GM19023 (cell line): ENCODE results near the gene ALG1.
A peak's percentile ranks its signal among the peaks of the same experiment; 100 is the strongest.

Experiments used
- ATAC-seq: cut with Tn5 transposase; IDR thresholded peaks from one replicate; pipeline ENCODE4 v1.9.1; 2021; ENCODE audit warnings: mild to moderate bottlenecking, moderate library complexity; ENCODE audit not compliant: unreplicated experiment

Gene ALG1, protein sequence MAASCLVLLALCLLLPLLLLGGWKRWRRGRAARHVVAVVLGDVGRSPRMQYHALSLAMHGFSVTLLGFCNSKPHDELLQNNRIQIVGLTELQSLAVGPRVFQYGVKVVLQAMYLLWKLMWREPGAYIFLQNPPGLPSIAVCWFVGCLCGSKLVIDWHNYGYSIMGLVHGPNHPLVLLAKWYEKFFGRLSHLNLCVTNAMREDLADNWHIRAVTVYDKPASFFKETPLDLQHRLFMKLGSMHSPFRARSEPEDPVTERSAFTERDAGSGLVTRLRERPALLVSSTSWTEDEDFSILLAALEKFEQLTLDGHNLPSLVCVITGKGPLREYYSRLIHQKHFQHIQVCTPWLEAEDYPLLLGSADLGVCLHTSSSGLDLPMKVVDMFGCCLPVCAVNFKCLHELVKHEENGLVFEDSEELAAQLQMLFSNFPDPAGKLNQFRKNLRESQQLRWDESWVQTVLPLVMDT

DNA sequence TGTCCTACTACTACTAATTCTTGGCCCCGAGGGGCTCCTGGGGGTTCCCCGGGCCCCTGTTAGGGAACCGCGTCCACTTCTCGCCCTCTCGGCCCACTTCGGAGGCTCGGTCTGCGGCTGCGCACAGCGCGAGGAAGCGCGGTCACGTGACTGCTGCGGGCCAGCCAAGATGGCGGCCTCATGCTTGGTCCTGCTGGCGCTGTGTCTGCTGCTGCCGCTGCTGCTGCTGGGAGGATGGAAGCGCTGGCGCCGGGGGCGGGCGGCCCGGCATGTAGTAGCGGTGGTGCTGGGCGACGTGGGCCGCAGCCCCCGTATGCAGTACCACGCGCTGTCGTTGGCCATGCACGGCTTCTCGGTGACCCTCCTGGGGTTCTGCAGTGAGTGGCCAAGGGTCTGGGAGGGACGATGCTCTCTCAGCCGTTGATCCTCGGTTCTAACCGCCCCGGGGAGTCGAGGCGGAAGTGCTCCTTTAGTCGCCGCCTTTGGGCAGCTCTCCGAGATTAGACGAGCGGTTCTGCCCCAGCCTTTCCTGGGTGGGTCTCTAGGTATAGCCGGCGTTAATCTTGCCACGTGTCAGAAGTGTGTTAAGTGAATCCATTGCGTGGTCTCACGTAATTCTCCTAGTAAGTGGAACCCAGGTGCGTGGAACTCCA lies at the start of gene ALG1:
Gene ALG1, plus strand, starts transcription at position 163 of the 653 bp plus-strand sequence. Its CDS starts 7 bp downstream, at position 170.
- ATAC-seq: peak; percentile 86

DNA sequence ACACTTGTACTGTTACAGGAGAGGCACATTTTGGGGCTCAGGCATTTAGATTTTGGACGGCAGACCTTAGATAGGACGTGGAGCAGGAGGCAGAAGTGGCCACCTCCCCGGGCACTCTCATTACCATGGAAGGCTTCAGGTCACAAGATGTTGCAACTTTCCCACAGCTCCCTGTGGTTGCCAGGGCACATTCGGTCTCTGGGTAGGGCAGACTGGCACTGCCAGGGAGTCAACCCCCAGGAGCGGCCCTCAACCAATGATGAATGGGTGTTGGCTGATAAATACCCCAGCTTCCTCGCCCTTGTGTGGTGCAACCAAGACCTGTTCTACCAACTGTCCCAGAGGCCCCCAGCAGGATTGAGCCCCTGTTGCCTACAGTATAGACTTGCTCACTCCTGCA lies 49.1 kb upstream of the ALG1 start:
- ATAC-seq: no peak

DNA sequence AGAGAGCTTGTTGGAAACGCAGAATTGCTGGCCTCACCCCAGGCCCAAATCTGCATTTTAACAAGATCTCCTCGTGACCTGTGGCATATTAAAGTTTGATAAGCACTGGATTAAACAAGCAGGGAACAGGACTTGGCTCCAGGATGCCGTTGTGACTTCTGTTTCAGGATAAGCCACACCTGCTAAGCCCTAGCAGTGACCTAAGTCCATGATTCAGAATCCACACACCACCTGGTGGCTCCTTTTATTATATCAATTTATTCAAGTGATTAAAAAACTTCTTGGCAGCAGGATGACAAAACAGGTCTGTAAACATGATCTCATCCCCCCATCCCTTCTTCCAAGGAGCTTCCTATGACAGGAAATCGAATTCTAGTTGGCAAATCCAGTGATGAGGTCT lies 47.0 kb upstream of the ALG1 start:
- no peak for ATAC-seq

DNA sequence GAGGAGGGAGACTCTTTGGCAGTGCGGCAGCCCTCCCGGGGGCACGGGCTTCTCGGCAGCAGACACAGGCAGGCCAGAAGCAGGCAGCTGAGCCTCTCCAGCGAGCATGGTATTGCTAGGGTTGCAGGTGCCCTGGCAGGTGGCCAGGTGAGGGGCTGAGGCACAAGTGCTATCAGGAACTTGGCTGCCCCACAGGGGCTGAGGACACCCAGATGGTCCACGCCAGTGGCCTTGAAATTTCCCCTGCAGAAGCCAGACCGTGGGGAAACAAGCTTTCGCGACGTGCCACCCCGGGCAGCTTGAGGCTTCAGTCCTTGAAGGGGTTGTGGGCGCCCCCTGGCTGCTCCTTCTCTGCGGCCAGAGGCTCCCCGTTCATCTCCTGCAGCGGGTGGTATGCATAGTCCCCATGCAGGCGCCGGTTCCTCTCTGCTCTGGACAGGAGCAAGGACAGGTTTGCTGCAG lies 46.4 kb upstream of the ALG1 start:
- no peak for ATAC-seq

DNA sequence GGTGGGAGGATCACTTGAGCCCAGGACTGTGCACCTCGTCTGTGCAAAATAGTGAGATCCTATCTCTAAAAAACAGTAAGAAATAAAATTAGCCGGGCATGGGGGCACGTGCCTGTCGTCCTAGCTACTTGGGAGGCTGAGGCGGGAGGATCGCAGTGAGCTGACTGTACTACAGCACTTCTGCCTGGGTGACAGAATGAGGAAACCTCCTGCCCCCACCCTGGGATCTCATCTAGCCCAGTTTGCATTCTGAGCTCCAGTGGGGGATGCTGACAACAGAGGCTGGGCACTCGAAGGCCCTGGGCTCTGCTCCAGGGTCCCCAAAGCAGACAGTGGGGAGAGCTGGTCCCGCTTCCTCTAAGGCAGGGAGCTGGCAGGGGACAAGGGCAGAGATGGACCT lies 45.0 kb upstream of the ALG1 start:
- no peak for ATAC-seq

DNA sequence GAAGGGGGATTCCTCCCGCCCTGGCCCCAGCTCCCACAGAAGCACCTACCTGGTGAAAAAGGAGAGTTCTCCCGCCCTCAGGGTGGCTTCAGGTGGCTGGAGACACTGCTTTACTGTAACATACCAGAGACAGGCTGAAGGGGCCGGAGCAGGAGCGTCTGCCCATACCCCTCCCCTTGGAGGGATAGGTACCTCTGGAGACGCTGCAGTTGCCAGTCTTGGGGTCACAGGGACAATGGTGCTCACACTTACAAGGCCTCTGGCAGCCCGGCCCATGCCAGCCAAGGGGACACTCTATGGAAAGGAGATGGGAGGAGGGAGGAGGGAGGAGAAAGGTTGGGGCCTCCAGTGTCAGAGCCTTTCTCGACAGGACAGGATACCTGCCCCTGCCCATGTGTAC lies 44.6 kb upstream of the ALG1 start:
- no peak for ATAC-seq

DNA sequence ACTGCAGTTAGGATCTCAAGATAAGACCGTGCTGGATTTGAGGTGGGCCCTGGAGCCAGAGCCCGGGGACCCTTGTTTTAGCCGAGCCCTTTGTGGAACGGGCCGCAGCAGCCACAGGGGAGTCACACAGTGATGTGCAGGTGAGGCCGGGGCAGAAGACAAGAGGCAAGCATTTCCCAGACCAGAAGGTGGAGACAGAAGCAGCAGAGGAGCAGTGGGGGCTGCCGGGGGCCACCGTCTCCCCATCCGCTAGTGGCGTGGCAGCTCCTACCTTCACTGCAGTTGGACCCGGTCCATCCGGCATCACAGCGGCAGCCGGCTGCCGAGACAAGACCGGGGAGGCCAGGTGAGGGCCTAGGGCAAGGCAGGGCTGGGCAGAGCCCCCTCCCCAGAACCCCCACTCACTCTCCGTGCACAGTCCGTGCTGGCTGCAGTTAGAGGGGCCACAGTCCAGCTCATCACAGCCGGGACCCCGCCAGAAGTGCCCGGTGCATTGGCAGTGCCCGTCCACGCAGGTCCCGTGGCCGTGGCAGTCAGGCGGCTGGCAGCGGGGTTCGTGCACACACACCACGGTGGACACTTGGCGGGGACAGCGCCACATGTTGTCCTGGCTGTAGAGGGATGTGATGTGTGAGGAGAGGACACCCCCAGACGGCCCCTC lies 43.9 kb upstream of the ALG1 start:
- no peak for ATAC-seq

DNA sequence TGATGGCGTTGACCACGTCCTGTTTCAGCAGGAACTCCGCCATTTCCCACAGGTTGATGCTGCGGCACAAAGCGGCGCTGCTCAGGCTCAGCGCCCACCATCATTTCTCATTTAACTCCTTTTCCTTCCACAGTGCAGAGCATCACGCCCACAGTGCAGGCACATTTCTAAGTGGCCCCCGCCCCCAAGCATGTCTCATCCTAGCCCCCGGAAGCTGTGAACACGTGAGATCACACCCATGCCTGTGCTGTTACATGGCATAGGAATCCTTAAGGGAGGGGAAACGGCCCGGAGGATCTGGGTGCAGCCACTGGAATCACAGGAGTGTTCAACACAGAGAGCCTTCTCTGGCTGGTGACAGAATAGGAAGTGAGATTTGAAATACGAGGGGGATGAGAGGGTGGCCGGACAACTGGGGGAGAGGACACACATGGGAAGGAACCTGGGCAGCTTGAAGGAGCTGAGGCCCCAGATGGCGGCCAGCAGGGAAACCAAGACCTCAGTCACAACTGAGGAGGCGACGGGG lies 42.6 kb upstream of the ALG1 start:
- no peak for ATAC-seq

DNA sequence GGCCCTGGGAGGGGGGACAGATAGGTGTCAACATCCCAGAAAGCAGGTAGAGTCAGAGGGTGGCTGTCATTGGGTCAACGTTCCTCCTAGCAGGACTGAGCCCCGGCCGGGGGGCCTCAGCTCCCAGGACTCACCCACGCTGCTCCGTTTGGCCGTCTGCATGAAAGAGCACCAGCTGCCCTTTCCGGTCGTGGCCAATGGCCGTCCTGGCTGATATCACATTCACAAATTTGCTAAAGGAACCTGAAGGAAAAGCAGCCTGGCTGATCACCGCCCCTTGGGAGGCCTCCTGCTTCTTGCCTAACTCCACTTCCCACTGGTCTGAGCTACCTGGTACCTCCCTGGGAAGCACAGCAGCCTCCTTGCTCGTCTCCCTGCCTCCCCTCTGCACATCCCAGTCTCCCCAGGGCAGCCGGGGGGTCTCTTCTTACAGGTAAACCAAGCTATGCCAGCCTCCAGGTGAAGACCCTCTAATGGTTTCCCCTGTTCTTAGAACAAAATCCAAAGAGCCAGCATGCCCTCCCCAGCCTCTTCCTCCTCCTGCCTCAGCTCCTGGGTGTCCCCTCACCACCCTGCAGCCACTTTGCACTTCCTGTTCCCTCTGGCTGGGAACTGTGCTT lies 41.3 kb upstream of the ALG1 start:
- ATAC-seq: no peak

DNA sequence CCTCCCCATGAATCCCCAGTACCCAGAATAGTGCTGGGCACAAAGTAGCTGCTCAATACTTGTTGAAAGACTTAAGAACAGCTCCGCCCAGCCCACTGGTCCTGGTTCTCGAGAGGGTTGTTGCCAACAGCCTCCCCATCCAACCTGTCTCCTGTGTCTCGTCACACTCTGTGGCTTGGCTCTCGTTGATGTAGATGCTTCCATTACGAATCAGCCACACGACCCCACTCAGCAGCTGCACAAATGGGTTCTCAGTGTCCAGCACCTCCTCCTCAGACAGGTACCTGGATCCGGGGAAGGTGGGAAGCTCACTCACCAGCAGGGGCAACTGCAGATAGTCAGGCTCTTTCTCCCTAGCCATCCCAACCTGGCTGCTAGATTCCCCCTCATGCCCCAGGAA lies 40.0 kb upstream of the ALG1 start:
- no peak for ATAC-seq

DNA sequence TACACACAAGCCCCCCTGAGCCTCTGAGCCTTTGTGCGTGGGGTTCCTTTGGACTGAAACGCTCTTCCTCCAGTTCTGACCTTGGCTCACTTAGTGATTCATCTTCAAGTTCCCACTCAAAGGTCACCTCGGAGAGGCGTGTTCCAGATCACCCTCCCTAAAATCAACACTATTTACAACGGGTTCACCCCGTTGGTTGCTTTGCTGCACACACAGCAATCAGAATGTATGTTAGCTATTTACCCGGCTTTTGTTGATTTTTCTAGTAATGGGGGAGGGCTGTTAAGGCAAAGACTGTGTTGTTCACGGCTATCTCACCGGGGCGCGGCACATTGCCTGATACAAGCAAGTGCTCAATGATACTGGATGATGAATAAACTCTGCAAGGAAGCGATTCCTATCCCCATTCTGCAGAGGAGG lies 38.9 kb upstream of the ALG1 start:
- no peak for ATAC-seq

DNA sequence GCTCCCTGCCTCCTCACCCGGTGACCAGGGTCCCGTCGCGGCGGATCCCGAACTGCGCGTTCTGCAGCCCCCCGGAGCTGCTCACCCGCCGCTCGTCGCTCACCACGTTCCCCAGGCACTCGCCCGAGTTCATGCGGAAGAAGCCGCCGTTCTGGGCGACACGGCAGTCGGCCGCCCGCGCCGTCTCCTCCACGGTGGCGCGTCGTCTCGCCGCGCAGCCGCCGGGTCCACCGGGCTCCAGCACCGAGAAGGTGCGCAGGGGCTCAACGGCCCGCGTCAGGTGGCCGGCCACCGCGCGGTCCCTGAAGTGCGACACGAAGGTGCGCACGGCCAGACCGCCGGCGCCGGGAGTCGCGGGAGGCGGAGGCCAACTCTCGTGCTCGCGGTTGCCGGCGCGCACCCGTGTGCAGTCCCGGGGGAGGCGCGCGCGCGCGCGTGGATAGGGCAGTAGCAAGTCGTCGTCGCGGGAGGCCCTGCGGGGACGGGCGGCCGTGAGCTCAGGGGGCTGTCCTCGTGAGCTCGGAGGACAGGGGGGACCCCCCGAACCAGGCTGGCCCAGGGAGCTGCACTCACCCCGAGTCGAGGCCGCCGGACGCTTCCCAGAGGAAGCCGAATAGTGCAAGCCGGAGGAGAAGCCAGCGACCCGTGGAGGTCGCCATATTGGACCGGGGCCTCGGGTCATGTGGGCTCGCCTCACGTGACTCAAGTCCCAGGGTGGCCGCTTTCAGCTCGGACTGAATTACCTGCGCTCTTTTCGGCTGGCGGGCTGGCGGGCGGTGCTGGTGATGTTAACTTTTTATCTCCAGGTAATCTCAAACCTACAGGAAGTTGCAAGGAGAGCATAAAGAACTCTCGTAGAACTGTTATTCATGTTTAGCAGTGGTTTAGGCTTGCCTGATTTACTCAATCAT lies 38.1 kb upstream of the ALG1 start, which contains the start of gene NAGPA:
Gene NAGPA, minus strand, starts transcription at position 680 of the 911 bp plus-strand sequence. Its CDS starts 21 bp downstream, at position 659.
- ATAC-seq: peak; percentile 88

DNA sequence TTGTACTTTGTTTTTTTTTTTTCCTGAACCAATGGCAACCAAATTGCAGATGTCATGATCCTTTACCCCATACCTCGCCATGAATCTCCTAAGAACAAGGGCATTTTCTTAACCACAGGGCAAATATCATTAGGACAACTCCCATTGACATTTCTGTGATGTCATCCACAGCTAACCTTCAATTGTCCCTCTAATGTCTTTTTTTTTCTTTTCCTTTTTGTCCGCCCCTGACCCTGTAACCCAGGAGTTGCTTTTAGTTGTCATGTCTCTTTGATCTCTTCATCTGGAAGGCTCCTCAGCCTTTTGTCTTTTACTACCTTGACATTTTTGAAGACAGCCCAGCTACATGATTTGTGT lies 37.5 kb upstream of the ALG1 start:
- no peak for ATAC-seq

DNA sequence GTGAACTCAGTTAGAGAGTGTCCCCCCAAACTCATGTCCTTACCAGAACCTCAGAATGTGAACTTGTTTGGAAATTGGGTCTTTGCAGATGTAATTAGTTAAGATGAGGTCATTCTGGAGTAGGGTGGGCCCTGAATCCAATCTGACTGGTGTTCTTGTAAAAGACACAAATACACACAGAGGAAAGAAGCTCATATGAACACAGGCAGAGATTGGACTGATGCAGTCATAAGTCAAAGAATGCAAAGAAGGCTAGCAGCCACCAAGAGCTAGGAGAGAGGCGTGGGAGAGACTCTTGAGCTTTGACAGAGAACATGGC lies 35.8 kb upstream of the ALG1 start:
- ATAC-seq: no peak

DNA sequence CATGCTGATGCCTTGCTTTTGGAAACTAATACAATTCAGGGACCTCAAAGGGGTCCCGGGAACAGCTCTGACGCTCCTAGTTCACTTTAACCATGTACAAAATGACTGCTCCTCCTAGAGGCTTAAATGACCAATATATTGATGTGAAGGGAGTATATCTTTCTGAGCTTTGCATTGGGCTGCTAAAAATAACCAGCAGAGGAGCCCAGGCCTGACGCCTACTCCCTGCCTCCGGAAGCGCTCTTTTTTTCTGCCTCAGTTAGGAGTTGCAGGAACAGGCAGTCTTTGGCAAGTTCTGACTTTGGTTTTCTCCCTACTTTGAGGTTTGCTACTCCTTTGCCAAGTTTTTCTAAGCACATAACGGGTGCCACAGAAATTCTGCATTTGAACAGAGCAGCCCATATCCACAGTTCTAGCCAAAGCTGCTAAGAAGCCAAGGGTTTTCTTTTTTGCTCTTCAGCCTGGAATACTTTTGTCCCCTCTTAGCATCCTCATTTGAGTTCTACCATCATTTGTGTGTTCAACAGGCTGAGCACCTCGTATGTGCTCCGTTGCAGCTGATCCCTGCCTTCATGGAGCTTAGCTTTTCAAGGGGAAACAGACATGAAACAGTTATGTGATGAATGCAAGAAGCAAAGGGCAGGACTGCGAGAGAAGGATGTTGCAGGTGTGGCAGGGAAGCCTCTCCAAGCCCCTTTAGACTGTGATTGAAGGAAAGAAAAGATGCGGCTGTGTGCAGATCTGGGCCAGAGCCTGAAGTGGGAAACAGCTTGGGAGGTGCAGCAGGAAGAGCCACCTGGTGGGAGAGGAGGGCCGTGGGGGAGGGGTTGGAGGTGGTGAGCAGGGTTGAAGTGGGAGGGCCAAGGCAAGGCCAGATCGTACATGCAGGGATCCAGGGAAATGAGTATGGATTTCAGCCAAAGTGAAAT lies 35.2 kb upstream of the ALG1 start:
- ATAC-seq: no peak

DNA sequence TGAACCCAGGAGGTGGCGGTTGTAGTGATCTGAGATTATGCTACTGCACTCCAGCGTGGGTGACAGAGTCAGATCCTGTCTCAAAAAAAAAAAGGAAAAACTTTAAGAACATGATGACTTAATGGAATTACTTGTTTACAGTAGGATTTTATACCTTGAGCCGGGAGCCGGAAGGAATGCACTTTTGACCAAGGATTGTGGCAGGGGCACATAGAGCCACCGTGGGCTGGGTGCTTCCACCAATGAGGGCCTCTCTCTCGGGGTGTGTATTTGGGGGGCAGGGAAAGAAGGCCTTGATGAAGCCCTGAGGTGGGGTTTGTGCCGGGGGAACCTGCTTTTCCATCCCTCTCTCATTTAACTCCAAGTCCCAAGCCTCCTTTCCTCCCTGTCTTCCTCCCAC lies 31.2 kb upstream of the ALG1 start:
- ATAC-seq: no peak

DNA sequence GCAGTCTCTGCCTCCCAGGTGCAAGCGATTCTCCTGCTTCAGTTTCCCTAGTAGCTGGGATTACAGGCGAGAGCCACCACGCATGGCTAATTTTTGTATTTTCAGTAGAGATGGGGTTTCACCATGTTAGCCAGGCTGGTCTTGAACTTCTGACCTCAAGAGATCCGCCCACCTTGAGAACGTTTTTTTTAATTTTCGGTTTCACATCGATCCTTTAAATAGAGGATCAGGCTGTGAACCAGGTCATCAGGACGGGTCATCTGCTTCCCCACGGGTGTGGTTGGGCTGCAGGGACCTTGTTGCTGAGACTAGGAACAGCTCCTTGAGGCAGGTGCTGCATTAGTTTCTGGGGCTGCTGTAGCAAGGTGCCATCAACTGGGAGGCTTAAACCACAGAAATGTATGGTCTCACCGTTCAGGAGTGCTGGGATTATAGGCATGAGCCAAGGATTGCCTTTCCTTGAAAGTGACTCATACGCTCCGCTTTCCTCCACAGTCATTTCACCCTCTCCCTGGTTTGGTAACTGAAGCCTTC lies 30.0 kb upstream of the ALG1 start:
- ATAC-seq: peak; percentile 62

DNA sequence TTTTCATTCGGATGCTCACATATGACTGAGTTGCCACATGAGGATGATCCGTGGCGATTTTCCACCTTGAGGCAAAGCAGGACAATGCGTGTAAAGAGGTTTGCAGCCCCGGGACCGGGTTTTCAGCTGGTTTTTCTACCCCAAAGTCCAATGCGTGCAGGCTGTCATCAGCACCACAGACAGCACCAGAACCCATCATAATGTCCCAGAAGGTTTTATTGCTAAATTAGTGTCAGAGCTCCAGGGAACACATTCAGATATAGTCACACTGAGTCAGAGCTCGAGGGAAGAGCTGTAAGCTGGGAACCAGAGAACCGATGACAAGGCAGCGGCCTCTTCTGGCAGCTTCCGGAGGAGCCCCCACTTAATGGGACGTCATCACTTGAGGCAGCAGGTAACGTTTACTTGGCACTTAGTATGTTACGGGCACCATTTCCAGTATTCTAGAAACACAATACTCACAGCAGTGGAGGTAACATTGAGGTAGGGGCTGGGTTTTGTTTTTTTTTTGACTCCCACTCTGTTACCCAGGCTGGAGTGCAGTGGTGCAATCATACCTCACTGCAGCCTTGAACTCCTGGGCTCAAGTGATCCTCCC lies 29.0 kb upstream of the ALG1 start:
- ATAC-seq: no peak
